Measurements from ENCODE around the gene CPA4.

The CPA4 gene

DNA sequence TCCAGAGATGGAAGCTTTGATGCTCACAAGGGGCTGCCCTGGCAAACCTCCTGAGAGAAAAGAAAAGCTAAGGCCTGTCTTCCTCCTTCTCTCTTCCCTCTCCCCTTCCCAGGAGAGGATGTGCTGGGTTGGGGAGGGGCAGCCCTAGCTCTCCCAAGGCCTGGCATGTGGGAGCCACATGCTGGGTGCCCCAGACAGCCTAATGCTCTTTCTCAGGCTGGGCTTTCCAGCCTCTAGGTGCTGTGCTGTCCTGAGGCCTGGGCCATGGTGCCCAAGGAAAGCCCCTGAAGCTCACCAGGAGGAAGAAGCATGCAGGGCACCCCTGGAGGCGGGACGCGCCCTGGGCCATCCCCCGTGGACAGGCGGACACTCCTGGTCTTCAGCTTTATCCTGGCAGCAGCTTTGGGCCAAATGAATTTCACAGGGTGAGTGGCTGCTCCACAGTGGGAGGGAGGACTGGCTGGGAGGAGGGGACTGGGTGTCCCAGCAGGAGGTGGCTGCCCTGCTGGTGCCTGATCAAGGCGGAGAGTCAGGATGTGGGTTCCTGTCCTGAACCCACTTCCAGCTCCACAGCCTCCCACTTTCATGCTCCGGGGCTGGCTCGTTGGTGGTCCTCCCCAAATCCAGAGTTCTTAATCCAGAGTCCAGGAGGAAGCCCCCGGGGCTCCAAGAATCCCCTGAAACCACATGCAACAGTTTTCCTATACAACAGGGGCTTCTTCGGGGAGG is 53.4 kb downstream of the CPA4 start:
- no peak for FAIRE-seq

DNA sequence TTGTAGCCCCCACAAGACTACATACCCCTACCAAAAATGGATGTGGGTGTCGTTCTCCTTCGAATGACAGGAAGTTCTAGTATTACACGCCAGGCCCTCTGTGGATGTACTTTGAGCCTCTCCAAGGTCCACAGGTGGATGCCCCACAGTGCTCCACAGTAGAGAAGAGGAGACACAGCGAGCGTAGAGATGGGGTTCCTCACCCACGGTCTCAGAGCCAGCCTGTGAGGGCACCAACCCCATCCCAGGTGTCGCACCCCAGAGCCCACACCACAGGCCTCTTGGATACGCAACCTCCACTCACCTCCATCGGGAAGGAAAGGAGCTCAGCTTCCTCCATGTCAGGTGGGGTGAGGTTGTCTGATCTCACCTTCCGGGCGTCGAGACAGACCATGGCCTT is 54.0 kb downstream of the CPA4 start:
- FAIRE-seq: no peak

DNA sequence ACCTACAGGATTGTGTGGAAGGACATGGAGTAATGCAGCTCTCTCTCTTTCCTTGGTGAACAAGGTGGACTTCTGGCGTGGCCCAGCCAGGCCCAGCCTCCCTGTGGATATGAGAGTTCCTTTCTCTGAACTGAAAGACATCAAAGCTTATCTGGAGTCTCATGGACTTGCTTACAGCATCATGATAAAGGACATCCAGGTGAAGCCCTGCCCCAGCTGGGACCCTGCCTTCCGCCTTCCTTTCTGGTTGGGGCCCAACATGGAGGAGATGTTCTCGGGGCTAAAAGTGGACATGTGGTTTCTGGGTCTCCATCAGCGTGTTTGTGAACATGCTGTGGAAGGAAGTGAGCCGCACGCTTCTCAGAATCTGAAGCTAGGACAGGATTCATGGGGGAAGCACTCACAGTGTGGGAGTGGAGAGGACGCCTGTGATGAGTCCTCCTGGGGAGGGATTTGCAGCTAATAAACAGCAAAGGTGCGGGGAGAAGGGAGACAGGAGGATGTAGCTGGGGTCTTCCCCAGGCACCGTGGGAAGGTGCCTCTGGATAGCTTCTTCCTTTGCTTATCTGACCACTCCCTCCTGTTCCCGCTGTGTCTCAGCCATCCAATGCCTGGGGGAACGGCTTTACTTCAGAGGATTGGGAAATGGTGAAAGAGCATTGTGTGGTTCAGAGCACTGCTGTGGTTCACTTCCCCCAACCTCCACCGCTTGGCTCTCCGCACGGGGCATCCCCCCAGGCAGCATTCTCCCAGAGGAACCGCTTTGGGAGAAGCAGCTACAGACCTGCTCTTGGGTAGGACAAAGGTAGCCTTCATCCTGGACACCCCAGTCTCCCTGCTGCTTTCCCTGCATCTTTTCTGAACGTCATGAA is 57.2 kb downstream of the CPA4 start:
- FAIRE-seq: no peak

DNA sequence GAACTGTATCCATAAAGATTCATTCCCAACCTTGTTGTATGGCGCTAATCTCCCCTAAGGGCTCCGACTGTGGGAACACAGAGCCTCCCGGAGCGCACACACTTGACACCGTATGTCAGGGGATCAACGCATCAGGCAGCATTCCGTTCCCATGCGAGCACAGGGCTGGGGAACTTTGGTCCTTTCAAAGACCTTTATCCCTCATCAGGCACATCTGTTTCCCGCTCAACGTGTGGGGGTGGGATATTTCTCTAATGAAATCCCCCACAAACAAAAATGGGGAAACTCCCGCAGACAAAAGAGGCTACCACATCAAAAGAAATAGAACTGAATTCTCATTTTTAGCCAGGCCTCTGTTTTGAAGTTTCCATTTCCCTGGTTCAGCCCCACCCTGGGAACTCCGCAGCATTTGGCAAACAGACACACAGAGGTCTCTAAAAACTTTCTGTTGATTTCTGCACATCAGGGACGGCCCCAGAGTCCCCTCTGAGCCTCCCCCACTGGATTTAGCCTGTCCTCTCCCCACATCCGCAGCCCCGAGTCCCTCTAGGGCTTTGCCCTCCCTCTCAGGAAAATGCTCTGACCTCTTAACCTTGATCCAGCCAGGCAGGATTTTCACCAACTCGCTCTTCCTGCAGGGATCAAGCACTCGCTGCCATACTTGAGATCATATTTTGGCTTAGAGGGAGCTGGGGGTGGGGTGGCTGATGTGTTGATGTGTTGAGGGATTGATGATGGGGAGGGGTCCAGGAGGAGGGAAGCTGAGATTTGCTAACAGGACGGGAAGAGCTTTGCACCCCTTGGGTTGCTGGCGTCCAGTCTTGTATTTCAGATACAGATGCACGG is 58.2 kb downstream of the CPA4 start:
- no peak for FAIRE-seq

DNA sequence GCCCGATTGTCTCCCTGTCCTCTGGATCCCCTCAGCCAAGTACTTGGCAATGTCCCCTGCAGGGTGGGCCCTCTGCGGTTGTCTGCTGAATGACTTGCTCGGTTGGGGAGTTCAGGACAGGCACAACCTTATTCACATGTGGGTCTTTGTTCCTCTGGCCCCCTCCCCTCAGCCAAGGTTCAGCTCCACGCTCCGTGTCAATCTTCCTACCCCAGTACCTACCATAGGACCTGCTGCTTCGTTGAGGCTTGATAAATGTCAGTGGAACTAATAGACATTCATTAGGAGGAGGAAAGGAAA is 58.8 kb downstream of the CPA4 start:
- no peak for FAIRE-seq

DNA sequence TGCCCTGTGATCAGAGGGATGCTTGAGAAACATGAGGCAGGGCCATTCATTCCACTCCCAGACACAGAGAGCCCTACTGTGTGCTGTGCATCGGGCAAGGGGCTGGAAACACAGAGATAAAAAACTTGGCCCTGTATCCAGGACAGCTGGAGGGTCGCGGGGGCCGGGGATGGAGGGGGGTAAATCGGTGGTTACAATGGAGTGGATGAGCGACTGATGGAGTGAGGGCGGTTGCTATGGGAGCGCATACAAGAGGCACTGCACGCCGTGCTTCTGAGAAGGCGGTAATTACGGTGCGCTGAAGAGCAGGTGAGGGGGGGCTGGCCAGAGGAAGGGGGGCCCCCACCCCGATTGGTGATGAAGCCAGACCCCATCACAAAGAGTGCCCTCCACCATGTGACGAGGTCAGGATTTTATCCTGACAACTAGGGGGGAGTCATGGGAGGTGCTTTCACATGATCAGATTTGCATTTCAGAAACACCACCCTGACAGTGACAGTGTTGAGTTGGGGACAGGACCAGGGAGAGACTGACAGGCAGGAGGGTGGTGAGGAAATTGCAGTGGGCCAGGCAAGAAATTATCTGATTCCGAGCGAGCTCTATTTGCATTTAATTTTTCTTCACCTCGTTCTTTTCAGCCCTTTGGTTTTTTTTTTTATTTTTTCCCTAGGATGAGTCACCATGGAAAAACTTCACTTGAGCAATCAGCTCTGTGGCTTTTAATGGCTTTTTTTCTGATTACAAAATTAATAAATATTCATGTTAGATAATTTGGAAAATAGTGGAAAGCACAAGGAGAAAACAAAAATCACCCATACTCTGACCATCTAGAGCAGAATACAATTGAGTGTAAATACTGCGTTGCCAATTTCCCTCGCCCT is 59.5 kb downstream of the CPA4 start:
- FAIRE-seq: no peak

DNA sequence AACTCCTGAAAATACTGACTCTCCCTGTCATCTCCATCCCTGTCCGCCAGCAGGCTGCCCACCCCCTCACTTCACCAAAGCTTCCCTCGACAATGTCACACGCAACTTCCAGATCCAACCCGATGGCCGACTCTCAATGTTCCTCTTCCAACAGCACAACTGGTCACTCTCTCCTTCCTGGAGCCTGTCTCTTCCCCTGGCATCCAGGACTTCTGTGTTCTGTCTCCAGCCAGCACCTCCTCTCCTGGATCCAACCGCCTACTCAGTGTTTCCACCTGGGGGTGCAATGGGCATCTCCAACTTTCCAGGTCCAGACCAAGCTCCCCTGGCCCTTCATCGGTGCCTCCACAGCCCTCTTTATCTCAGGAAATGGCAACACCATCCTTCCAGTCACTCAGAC is 60.2 kb downstream of the CPA4 start:
- no peak for FAIRE-seq

DNA sequence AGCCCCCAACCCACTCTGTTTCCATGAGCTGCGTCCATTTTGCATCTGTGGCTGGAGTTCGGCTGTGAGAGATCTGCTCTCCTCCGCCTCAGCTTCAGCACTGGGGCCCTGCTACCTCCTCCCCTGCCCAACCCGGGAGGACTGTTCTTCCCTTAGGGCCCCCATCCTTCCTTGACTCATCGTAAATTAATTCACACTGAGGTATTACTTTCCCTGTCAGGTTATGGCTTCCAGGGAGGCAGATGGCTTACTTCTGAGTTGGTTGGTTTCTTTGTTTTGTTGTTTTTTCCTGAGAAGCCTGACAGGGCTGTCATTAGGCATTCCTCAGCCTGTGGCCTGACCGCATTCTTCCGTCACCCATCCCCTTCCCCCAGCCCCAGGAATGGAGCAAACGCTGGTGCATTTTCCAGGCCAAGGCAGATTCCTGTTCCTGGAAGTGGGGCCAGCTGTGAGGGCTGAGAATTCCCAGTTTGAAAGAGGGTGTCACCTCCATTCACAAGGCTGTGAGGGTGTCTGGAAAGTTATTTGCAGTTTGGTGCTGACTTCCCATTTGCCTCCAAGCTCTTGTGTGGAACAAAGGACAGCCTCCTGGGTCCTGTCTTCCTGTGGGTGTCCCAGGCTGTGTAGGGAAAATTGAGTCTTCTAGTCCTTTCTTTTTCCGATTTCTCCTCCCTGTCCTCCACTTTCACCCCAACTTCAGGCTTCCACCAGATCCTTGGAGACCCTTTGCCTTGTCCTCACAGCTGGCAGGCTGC is 63.3 kb downstream of the CPA4 start:
- FAIRE-seq: no peak

DNA sequence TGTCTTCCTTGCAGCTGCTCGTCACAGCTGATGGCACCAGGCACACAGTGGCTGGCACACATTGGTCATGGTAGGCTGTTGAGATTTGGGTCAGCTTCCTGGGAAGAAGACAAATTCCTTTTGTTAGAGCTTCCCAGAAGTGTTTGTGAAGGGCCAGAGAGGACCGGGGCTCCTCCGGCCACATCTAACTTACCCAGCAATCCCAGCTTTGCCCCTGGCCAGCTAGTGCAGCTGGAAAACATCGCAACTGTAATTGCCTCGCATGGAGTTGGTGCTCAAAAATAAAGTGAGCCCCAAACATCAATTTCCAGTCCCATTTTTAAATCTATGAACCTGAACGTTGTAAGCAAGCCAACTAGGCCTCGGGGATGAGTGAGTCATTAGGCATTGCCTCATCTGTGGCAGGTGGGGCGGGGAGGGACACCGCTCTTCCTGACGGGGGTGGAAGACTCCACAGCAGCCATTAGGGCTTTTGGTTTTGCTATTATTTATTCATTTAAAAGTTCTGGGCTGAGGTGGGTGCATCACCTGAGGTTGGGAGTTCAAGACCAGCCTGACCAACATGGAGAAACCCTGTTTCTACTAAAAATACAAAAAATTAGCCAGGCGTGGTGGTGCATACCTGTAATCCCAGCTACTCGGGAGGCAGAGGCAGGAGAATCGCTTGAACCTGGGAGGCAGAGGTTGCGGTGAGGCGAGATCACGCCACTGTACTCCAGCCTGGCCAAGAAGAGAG is 64.1 kb downstream of the CPA4 start:
- FAIRE-seq: no peak

DNA sequence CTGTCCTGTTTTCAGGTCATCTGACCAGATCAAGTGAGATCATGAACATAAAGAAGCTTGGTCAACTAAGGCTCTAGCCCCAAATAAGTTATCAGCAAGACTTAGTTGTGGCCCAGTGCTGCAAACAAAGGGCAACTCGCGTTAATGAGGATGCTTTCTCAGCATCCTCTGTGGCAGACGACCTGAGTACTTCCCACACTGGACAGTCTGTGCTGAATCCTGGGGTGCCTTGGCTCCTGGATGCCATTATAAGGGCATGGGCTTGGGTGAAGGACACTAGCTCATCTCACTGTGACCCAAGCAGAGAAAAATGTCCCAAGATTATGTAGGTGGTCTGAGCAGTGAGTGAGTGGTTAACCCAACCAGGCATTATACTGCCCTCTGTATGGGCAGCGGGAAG is 65.5 kb downstream of the CPA4 start:
- FAIRE-seq: no peak

DNA sequence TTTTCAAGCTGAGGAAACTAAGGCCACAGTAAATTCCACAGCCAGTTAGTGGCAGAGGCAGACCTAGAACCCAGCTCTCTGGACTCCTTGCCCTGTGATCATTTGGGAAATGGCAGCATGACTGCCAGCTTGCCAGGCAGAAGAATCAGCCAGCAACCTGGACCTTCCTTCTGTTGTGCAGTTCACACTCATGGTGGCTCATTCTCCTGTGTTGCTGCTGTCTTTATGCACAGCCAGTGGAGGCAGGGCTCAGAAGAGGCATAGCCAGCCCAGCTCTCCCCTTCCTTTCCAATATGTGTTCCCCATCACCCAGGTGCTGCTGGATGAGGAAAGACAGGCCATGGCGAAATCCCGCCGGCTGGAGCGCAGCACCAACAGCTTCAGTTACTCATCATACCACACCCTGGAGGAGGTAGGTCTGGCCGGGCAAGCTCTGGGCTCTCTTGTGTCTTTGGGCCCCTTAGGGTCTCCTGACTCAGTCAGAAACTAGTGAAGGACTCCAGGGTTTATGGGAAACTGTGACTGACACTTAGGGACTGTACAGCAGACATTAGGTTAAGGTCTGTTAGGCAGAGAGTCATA is 66.4 kb downstream of the CPA4 start:
- no peak for FAIRE-seq

DNA sequence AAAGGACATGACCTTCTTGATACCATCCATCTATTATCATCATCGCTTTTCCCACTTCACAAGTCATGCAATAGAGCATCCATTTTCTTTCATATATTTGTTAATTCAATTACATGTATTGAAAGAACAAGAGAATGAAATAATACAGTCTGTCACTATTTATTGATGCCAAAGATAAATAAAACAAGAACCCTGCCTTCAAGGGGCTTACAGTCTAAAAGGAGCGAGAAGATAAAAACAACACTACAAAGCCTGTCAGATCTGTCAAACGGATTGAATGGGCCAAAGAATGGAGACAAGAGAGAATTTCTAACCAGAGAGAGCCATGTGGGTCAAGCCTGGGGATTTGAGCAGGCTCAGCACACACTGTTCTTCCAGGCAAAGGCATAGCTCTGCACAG is 67.6 kb downstream of the CPA4 start:
- FAIRE-seq: no peak

DNA sequence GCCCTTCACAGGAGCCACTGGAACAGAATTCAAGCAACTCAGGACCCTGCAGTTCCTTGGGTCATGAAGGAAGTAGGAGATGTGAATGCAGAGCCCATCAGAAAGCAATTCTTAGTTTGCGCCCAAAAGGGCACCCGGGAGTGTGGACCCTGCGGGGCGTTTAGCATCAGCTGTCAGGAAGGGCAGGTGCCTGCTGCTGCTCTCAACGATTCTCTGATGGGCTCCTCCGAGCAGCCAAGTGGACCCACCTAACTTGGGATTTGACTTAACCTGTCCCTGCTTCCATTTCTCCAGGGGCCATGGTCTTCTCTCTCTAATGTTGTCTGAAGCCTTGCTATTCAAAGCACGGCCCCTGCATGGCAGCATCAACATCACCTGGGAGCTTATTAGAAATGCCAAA is 68.7 kb downstream of the CPA4 start:
- FAIRE-seq: no peak

DNA sequence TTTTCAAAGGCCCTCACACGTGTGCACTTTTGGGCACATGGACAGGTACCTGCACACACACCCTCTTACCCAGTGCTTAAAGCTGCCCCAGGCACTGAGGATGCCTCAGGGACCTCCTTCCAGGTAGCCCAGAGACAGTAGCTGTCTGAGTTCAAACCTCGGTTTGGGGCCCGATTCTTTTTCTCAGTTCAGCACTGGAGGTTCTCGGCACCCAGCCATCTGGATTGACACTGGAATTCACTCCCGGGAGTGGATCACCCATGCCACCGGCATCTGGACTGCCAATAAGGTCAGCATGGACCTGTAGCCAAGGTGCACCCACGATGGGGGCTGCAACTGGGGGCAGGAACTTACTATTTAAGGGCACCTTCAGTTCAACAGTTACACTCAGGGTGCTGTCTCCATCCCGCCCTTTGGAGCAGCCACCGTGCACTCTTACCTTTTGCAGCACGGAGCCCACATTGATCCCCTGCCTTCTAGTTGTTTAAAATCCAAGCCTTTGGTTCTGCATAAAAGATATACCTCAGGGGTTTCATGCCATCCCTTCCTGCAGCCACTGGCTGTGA is 69.4 kb downstream of the CPA4 start:
- FAIRE-seq: no peak

DNA sequence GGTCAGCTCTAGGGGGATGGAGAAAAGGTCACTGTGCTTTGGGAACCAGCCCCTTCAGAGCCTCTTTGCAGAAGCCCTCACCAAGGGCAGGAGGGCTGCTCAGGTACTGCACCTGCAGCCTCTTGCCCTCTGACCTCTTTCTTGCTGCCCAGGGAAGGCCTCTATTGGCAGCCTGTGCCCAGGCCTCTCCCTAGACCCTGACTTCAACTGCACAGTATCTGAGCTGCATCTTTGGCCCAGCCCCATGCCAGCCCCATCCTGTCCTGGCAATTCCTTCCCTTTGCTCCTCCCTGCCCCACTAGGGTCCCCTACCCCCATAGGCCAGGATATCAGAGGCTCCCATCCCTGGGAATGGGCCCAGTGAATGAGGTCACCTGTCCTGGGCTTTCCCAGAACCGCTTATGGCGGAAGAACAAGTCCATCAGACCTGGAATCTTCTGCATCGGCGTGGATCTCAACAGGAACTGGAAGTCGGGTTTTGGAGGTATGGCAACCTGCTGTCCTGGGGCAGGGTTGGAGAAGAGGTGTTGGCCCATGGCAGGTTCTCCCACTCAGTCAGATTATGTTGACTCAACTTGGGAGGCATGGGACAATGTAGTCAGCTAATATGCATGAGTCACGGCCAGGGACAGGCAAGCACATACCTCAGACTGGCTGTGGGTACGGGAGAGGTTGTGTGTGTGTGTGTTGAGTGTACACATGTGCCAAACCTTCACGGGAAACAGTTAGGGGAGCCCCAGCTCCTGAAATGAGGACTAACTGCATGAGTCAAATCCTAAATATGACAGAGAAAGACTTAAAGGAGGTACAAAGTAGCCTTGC is 70.3 kb downstream of the CPA4 start:
- no peak for FAIRE-seq

DNA sequence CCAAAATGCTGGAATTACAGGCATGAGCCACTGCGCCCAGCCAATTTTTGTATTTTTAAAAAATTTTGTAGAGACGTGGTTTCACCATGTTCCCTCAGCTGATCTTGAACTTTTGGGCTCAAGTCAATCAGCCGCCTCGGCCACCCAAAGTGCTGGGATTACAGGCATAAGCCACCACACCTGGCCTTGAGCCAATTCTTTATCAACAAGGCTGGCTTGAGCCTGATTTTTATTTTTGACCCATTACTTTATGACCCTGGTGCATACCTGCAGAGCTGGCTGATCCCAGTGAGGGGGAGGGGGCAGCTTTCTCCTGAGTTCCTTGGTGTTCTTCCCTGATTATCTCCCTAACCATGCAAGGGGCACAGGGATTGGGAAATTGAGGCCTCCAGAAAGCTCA is 71.5 kb downstream of the CPA4 start:
- no peak for FAIRE-seq

DNA sequence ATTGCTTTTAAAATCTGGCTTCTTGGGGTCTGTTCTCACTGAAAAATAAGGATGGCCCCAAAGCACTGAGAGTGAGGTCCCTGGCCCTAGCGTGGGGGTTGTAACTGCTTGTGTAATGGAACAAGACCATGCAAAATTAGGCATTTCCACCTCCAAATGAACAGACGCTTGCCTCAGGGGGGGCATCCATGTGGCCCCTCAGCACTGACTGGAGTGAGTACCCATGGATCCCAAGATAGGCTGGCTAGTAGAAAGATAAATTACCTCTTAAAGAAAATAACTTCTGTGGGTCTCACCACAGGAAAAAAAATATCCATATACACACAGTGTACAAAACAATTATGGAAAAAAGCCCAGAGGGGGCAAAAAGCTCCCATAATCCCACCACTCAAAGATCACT is 72.1 kb downstream of the CPA4 start:
- FAIRE-seq: no peak

DNA sequence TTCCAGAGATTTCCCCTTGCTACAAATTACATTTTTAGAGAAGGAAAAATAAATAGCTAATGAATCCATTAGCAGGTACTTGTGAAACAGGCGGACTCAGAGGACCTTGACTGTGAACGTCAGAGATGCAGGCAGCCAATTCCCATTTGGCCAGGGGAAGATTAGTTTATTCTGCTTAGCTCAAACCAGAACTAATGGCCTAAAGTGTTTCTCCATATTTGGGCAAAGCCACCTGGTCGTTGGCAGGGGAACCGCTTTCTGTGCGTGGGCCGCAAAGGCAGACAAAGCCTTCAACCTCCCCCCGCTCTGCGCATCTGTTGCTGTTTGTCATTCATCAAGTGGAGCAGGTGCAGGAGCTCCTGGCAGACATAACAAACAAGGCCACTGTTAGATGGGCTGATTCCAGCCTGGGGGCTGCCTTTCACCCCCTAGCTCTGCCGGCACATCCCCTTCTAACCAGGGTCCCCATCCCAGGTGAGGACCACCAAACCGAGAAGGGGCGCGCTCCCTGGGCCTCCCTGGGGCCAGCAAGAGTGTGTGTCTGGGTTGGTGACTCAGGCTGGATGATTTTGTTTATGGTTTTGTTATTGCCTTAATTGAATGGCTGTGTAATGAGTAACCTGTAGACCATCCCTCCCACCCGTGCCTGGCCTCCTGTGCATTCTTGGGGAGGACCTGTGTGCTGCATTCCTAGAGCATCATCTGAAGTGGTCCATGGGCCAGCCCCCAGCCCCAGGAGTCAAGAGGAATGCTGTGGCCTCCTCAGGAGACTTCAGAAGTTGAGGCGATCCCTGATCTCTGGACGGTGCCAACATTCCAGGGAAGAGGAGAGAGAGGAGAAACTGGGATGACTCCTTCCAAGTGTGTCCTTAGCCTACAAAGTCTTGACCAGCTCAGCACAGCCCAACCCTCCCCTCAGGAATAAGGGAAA is 72.8 kb downstream of the CPA4 start:
- no peak for FAIRE-seq
